GM19240 (cell line): Measurements from ENCODE around the gene RSU1.

Experiments used
- DNase-seq: peaks from one replicate; pipeline ENCODE4 v3.0.0; 2011; ENCODE audit warnings: low spot score; ENCODE audit not compliant: insufficient read length

Gene RSU1

DNA sequence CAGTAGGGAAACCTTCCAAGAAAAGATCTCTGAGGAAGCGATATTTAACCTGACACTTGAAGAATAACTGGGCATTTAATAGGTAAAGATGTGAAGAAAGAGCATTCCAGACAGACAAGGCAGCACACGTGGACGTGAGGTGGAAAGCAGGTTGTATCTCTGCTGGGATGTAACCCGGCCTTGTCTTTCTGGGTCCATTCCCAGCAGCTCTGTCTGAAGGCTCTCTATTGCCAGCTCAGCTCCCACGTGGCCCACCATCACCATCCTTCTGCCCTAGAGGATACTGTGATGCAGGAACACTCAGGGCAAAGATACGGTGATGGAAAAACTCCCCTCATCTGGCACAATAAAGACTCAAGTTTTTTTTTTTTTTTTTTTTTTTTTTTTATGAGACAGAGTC lies 137.7 kb downstream of the RSU1 start:
- no peak for DNase-seq

DNA sequence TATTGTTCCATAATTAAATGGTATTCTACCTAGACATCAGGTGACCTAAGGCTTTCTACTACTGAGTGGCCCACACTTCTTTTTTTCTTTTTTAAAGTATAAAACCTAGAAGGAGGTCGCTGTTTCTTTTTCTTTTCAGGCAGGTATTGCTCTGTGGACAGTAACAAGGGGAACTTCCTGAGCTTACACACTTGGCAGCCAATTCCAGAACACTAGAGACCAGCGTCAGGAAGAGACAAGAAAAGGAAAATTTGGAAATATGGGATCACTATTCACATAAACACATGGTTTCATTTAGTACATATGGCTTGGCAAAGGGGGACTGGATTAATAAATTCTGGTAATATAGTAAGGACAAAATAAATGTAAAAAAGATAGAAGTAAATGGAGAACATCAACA lies 141.9 kb downstream of the RSU1 start:
- DNase-seq = no peak

DNA sequence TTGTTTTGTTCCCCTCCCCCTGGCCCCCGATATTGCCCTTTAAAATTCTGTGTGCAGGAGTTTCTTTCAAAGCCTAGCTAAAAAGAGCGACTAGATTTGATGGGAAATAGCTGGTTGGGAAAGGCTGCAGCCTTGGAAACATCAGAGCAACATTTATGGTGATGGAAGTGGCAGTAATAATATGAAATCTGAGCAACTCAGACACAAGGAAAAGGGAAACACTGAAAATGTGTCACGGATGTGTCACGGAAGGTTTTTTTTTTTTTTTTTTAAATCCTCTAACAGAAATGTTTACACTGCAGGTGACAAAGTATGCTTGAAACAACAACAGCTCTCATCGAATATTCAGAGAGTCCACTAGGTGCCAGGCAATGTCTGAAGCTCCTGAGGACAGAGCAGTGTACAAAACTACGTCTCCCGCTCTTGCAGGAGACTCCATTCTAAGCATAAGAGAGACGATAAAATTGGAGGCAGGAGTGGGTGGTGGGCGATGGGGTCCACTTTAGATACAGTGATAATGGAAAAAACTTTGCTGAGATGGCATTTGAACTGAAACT lies 143.0 kb downstream of the RSU1 start:
- DNase-seq = no peak

DNA sequence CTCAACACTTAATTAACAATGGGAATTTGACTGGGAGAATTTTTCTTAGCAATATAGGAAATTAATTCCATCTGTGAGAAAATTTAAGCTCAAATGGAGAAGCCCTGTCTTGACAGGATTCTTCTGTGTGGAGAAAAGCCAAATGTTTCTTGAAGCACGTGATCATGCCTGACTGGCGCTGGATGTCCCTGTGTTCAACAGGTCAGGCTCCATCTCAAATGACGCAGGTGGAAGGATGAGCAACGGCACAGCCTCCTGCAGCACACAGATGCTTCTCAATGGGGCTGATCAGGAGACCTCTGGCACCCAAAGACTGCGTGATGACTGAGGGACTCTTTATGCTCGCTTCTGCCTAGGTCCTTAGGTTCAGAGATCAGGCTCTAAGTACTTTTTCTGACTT lies 143.8 kb downstream of the RSU1 start:
- no peak for DNase-seq

DNA sequence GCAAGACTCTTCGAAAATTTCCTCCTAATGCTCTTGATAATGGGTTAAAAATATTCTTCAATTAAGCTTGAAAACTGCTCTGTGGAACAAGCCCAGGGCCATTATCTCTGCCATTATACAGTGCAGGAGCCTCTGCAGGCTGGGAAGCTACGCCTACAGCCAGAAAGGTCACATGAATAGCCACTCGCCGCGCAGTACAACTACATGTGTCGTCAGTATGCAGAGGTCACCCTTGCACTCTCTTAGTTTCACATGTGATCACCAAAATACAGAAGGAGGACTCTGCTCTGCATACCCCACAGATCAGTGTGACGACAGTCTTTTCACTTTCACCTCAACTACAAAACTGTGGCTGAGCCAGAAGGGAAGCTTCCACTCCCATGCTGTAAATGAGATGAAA lies 153.8 kb downstream of the RSU1 start:
- DNase-seq = no peak

DNA sequence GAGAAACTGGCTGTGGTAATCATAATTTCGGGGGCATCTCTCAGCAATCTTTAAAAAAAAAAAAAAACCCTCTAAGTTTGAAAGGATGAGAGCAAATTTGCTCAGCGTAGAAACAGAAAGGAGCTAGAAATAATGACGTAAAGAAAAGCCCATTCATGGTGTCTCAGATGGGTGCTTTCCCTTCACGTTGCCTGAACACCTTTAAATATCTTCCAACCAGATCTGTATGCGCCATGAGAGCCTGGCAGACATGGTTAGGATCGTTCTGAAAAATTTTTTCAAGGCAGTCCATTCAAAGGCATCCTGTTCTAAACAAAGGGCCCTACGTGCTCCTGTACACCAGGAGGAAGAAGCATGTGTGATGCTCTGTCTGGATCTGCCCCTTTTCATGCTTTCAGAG lies 154.3 kb downstream of the RSU1 start:
- DNase-seq = no peak

DNA sequence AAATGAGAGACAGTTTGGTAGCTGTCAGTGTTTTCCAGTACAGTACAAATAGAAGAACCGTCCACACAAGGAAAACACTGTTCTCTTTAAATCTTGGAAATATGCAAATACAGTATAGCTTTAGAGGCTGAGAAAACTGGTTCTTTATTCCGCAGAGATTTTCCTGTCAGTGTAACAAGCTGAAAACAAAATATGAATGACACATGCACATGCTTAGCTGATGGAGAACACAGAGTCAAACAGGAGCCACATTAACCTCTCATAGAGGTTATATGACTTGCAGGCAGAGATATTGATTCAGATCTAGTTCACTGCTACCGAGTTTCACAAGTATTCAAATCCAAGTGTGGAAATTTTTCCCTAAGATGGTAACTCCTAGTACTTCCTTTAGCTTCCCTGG lies 160.3 kb downstream of the RSU1 start:
- DNase-seq = no peak

DNA sequence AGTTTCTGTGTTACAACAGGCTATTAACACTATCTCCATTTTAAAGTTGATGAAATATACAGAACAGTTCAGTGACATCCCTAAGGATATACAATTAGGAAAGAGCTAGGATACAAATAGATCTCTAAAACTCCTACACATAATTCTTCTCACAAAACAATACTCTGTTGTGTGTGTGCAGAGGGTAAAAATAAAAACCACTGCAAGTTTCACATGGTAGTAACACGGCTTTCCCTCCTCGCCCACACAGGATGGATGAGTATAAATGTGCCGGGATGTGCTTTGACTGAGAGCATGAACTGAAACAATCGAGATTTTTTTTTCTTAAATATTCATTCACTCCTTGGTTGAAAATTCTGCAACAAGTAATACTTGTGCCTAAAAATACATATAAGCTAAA lies 164.0 kb downstream of the RSU1 start:
- DNase-seq = no peak

DNA sequence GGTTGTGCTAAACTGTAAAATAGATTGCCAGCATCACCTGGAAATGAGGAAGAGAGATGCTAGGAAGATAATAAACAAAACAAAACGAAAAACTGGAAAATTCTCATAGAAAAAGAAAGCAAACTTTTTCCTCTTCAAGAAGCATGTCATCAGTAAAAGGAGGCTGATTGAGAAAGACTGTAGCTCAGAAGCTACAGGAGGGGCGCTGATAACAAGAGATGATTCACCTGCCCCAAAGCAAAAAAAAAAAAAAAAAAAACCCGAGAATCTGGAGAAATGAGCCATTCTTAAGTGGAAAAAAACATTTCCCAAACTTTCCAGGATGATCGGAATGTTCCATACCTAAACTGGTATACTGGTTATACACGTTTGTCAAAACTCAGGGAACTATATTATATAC lies 165.1 kb downstream of the RSU1 start:
- no peak for DNase-seq

DNA sequence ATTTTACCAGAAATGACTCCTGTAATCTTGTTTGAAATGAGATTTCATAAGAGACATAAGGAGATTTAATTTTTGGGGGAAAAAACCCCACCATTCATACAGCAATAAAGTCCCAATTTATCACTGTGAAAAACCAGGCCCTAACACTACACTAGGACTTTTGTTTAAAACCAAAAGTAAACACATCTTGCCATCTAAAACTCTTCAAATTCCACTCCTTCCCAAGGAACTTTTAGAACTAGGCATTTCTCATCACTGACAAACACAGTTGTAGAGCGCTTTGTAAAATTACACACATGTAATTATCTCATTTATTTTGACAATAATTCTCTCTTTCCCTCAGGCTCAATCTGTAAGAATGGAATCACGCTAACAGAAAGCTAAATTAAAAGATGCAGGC lies 167.5 kb downstream of the RSU1 start:
- no peak for DNase-seq

DNA sequence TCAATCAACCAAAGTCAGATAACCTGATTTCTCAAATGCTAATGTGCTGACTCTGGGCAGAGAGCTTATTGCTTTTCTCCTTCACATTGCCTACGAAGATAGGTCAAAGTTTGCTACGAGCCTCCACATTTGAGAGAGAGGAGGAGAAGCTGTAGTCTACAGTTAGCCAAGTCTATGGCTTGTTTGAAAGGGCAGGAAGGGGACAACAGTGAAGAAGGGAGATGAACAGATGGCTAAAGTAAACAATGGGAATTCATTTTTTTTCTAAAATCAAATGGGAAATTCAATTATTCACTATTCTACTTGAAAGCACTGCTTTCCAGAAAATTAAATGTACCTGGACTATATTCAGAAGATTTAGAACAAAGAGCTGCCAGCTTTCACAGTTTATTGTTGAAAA lies 168.9 kb downstream of the RSU1 start:
- DNase-seq = no peak

DNA sequence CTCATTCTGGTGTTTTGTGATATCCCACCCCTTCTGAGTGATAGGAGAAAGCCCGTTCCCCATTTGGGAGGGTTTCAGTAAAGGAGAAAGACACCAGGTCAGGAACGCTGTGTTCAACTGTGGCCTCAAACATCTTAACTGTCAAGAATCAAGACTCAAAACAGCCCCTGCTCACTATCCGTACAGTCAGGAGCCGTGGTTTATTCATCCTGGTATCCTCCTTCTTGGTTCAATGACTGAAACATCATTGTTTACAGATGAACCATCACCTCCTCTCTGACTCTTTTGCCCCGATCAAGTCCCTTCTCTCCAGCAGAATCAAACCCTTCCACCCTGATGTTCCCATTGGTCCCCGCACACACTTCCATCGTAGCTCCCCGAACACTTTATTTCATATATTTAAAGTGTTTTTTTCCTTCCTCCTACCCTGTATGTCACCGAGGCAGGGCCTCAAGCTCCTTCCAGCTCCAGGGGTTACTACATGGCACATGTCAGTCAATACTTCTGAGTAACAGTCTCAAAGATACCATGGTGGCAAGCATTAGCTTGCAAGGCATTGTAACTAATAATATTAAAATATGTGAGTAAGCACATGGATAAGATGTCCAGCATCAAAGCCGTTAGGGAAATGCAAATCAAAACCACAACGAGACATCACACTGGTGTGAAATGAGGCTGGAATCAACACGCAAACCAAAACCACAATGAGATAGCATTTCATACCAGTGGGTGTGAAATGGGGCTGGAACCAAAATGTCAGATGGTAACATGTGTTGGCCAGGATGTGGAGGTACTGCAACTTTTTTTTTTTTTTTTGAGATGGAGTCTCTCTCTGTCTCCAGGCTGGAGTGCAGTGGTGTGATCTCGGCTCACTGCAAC lies 170.8 kb downstream of the RSU1 start:
- no peak for DNase-seq

DNA sequence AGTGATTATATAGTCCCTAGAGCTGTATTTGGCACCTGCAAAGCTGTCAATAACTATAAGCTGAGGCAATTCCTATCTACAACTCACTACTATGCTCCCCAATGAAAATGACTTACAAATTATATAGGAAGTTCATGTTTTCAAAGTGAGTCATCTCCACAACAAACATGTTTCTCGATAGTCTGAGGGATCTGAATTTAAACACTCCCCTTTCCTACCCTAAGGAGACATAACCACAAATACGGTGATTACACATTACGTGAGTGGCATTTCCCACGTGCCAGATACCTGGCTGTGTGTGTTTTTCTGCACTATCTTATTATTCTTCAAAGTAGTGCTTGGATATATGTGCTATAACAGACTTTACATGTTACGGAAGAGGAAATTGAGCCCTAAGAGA lies 173.1 kb downstream of the RSU1 start:
- no peak for DNase-seq

DNA sequence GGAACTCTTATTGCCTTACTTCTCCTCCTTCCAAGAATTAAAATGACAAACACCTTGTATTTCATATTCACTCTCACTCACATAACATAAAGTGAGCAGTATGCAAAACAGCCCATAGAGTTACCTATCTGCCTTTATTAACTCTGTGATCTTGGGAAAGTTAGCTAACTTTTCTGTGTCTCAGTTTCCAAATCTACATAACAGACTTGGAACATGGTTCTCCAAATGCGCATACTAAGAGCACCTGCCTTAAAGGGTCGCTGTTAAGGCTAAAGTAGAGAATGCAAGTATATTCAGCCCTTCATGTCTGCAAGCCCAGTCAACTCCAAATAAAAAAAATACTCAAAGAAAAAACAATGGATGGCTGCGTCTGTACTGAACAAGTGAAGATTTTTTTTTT lies 173.7 kb downstream of the RSU1 start:
- DNase-seq = no peak

DNA sequence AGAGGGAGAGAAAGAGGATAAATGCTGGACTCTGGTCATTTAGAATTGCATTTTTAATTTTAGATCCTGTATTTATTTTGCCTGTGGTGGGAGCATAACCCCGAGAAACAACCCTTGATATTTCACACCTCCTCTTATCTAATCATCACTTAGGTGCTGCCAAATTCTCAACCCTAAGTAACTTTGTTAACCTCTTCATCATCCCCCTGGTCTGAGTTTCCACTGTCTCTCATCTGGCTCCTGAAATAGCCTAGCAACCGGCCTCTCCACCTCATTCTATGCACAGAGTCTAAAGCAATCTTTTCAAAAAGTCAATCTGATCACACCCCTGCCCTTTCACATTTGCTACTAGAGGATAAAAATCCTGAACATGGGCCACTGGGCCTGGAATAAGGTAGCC lies 177.1 kb downstream of the RSU1 start:
- DNase-seq = no peak

DNA sequence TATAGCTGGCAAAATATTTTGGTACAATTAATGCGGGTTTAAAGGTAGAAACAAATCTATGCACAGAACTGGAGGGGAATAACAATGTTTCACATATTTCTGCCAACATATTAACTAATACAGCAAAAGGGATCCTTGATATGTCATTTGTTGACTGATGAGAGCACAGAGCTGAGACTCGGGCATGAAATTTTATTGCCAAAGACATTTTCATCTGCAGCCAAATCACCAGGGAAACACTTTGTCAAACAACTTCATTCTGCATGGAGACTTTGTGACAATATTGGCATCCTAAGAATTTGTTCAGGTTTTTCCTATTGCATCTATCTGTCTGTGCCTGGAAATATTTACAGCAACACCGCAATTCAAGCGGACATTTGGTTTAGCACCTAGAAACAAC lies 177.8 kb downstream of the RSU1 start:
- DNase-seq = no peak

DNA sequence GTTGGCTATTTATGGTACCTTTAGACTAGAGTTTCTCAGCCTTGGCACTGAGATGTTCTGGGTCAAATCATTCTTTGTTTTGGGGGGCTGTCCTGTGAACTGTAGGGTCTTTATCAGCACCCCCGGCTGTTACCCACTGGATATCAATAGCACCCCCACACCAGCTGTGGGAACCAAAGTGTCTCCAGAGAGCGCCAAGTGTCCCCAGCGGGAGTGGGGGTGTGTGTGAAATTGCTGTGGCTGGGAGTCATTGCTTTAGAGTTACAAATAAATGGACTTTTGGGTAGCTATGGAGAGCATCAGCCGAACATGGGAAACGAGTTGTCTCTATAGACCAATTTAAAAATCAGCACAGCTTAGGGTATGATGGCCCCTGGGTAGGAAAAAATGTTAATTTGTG lies 184.2 kb downstream of the RSU1 start:
- no peak for DNase-seq

DNA sequence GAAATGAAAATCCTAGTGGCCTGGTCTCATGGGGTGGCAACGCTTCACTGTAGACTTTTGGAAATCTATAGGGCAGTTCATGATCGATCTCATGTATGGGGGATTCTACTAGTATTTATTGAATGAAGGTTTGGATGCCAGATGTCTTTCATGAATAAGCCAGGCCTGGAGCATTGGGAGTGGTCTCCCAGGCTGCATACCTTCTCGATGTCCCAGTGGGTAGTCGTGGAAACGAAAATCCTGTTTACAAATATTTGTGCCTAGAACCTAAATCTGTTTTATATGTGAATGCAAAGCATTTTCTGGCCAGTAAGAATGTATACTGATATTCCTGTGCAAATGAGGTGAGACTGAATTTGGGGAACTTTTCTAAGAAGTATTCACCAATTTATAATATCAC lies 190.5 kb downstream of the RSU1 start:
- DNase-seq = no peak

DNA sequence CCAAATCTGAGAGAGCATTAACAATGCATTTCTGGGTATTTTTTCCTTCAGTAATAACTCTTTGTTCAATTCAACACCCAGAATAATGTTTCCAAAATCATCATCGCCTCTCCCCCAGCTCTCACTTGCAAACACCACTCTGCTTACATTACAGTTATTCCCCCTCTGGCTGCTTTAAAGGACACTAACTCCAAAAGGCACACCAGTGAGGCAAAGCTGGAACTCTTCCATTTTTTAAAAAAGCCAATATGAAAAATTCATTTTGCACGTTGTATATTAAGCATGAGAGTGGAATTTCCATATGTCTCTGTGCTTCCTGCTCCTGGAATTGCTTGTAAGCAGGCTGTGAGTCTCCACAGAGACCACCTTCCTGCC lies 204.3 kb downstream of the RSU1 start:
- DNase-seq = no peak

DNA sequence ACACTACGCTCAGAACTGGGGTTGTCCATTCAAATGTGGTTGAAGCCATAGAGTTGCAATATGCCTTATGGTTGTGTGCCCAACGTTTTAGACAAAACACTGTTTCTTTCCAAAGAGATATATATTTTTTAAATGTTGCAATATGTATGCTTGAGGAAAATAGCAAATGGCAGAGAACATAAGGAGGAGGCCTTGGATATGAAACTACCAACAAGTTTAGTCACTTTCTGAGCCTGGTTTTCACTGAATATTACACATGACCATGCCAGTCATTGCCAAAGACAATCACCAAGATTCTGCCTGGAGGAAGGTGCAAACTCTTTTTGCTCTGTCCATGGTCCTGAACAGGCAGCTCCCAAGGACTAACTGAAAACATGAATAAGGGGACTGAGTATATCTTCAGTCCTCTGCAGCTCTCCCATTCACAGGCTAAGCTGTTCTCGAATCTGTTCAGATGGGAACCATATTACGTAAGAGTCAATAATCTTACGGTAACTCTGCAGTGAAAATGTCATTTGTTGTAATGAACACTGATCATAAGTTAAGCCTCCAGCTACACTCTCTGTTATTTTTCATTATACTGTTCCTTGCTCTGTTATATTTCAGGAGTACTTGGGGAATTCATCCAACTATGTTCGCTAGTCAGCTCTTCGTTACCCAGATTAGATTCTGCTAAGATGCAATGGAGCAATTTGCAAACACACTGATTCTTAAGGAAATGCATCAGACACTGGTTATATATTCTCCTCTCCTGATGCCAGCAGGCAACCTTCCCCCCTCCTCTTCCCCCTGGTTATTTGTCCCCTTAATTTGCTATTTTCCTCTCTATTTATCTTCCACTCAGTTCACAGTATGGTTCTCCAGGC lies 204.9 kb downstream of the RSU1 start:
- no peak for DNase-seq

DNA sequence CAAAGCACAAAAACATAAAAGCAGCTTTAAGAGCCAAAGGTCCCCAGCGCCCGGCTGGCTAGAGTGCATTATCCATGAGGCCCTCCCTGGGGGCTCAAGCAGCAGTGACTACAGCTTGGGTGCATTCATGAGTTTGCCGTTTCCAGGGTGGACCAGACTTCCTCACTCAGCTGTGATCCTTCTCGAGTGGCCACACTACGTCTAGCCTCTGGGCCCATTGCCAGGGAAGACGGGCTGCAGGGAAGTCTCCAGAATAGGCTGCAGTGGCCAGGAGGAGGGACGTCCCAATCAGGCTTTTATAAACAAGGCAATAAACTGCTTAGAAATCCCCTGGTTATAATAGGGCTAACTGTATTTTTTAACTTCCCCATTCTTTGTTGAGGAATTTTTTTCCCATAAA lies 206.2 kb downstream of the RSU1 start:
- DNase-seq = no peak

DNA sequence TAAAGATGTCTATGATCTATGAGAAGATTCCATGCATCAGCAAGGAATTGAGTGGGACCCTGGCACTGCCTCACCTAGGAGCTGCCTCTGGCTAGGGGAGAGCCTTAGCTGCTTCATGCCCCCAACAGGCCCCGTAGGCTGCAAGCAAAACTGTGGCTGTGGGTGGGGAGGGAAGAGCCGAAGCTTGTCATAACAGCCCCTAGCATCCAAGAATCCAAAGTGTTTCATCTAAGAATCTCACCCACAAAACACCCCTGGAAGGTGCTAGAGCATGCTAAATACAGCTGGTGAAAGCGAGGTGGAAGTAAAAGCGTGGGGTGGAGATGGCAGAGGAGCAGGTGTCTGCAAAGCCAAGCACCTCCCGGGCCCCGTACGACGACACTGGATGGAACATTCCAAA lies 208.0 kb downstream of the RSU1 start:
- no peak for DNase-seq

DNA sequence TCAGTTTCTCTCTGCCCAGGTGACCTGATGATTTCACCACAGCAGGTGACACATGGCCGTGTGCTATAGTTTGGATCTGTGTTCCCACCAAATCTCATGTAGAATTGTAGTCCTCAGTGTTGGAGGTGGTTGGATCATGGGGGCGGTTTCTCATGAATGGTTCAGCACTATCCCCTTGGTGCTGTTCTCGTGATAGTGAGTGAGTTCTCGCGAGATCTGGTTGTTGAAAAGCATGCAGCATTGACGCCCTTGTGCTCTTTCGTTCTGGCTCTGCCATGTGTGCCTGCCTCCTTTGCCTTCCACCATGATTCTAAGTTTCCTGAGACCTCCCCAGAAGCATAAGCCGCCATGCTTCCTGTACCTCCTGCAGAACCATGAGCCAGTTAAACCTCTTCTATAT lies 210.3 kb downstream of the RSU1 start:
- DNase-seq = no peak
